Vagina (tissue), 2 donors: ENCODE results near the gene NBPF26.
"Not testable (repeated sequence)": the region's sequence is repeated elsewhere in the genome, so short reads cannot be mapped to it uniquely, and the experiment has no call there.

Experiments
- POLR2A ChIP-seq, 2 donors: fragments of 450-650 bp; IDR thresholded peaks; one replicate each; pipeline ENCODE4 v1.6.1; 2017; ENCODE audit warnings: antibody characterized with exemption in 2 of 2, mild to moderate bottlenecking in 2 of 2, moderate library complexity in 2 of 2
- POLR2AphosphoS5 ChIP-seq, 2 donors: sonication (generic); formaldehyde crosslinking; IDR thresholded peaks; one replicate each; pipeline ENCODE4 v1.9.0; 2017; ENCODE audit warnings: antibody characterized with exemption in 2 of 2, mild to moderate bottlenecking in 2 of 2, low read depth in 1 of 2; ENCODE audit not compliant: insufficient read depth in 1 of 2
- TF ChIP-seq, protein P1 (sequence below), 3 experiments: fragments of 450-650 bp in 2 of 3; fragments of 200-600 bp in 1 of 3; sonication (generic) in 1 of 3; IDR thresholded peaks; one replicate each; pipeline ENCODE4 v1.5.1; 2017 to 2019; ENCODE audit warnings: antibody characterized with exemption in 3 of 3, mild to moderate bottlenecking in 2 of 3, moderate library complexity in 2 of 3

GRCh38 chr1:120880056-120880455, 156.3 kb downstream of the NBPF26 start:
- TF ChIP-seq, protein P1, sequence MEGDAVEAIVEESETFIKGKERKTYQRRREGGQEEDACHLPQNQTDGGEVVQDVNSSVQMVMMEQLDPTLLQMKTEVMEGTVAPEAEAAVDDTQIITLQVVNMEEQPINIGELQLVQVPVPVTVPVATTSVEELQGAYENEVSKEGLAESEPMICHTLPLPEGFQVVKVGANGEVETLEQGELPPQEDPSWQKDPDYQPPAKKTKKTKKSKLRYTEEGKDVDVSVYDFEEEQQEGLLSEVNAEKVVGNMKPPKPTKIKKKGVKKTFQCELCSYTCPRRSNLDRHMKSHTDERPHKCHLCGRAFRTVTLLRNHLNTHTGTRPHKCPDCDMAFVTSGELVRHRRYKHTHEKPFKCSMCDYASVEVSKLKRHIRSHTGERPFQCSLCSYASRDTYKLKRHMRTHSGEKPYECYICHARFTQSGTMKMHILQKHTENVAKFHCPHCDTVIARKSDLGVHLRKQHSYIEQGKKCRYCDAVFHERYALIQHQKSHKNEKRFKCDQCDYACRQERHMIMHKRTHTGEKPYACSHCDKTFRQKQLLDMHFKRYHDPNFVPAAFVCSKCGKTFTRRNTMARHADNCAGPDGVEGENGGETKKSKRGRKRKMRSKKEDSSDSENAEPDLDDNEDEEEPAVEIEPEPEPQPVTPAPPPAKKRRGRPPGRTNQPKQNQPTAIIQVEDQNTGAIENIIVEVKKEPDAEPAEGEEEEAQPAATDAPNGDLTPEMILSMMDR (IDR thresholded peaks at IDR 0.05): not testable (repeated sequence)
- TF ChIP-seq POLR2A (IDR thresholded peaks at IDR 0.05); POLR2AphosphoS5 (IDR thresholded peaks at IDR 0.05; ENCODE audit: insufficient read depth in 1 of 2, low read depth in 1 of 2): not testable (repeated sequence)
